ENCODE data around the gene PHACTR2.

PHACTR2 gene

DNA sequence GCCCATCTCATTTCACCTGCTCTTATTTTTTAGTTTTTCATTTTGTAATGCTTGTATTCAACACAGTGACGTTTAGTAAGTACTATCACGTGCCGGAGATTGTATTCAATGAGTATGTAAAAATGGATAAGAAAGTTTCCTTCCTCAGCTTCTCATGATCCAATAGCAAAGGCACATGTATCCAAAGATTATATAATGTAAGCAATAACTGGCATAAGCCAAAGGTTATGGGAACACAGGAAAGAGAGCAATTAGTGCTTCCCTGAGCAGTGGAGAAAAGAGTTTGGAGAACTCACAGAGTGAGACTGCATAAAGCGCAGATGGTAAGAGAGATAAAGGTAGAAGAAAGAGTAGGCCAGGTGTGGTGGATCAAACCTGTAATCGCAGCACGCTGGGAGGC is 143.6 kb downstream of the PHACTR2 start:
- H3K27me3 ChIP-seq (ENCODE audit: insufficient read depth, poor library complexity, severe bottlenecking) = no peaks in the 10 kb centered on the region
- no peak for DNase-seq (ENCODE audit: low read depth in 1 of 2, low spot score in 1 of 2)
- TF ChIP-seq, protein P1, sequence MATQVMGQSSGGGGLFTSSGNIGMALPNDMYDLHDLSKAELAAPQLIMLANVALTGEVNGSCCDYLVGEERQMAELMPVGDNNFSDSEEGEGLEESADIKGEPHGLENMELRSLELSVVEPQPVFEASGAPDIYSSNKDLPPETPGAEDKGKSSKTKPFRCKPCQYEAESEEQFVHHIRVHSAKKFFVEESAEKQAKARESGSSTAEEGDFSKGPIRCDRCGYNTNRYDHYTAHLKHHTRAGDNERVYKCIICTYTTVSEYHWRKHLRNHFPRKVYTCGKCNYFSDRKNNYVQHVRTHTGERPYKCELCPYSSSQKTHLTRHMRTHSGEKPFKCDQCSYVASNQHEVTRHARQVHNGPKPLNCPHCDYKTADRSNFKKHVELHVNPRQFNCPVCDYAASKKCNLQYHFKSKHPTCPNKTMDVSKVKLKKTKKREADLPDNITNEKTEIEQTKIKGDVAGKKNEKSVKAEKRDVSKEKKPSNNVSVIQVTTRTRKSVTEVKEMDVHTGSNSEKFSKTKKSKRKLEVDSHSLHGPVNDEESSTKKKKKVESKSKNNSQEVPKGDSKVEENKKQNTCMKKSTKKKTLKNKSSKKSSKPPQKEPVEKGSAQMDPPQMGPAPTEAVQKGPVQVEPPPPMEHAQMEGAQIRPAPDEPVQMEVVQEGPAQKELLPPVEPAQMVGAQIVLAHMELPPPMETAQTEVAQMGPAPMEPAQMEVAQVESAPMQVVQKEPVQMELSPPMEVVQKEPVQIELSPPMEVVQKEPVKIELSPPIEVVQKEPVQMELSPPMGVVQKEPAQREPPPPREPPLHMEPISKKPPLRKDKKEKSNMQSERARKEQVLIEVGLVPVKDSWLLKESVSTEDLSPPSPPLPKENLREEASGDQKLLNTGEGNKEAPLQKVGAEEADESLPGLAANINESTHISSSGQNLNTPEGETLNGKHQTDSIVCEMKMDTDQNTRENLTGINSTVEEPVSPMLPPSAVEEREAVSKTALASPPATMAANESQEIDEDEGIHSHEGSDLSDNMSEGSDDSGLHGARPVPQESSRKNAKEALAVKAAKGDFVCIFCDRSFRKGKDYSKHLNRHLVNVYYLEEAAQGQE (IDR thresholded peaks at IDR 0.05; ENCODE audit: insufficient replicate concordance, low read depth) = no peak
- TF ChIP-seq GABPA (IDR thresholded peaks at IDR 0.05; ENCODE audit: low read depth) = no peak
- TF ChIP-seq POLR2AphosphoS5 (IDR thresholded peaks at IDR 0.05; ENCODE audit: low read depth) = no peak
- TF ChIP-seq, protein P2, sequence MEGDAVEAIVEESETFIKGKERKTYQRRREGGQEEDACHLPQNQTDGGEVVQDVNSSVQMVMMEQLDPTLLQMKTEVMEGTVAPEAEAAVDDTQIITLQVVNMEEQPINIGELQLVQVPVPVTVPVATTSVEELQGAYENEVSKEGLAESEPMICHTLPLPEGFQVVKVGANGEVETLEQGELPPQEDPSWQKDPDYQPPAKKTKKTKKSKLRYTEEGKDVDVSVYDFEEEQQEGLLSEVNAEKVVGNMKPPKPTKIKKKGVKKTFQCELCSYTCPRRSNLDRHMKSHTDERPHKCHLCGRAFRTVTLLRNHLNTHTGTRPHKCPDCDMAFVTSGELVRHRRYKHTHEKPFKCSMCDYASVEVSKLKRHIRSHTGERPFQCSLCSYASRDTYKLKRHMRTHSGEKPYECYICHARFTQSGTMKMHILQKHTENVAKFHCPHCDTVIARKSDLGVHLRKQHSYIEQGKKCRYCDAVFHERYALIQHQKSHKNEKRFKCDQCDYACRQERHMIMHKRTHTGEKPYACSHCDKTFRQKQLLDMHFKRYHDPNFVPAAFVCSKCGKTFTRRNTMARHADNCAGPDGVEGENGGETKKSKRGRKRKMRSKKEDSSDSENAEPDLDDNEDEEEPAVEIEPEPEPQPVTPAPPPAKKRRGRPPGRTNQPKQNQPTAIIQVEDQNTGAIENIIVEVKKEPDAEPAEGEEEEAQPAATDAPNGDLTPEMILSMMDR (IDR thresholded peaks at IDR 0.05; ENCODE audit: insufficient read depth, low read length) = no peak
- TF ChIP-seq SPI1 (IDR thresholded peaks at IDR 0.05; ENCODE audit: borderline replicate concordance, low read depth) = no peak
- no peak overlapping the region for H3K27ac ChIP-seq (replicated peaks)
- no peak overlapping the region for H3K4me3 ChIP-seq (replicated peaks; ENCODE audit: insufficient read depth, low read length)

DNA sequence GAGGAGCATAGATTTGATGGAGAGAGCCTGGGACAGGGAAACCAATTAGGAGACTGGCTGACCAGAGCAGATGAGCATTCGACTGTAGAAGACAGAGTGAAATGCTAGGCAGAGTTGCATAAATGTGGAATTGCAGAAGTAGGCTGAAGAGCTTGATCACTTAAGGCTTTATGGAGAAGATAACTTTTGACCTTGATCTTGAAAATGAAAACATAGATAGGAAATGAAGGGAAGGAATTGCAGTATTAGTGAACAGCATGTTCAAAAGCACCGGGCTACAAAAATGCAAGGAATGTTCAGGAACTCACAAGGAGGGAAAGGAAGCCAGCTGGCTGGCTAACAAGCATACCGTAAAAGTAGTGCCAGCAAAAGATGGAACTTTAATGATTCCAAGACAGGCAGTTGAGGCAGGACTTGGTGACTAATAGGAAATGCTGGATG is 144.8 kb downstream of the PHACTR2 start:
- no peak overlapping the region for H3K27ac ChIP-seq (replicated peaks)
- H3K4me3 ChIP-seq (replicated peaks; ENCODE audit: insufficient read depth, low read length) = no peak overlapping the region
- no peaks in the 10 kb centered on the region for H3K27me3 ChIP-seq (ENCODE audit: insufficient read depth, poor library complexity, severe bottlenecking)
- TF ChIP-seq, protein P2 (IDR thresholded peaks at IDR 0.05; ENCODE audit: insufficient read depth, low read length) = no peak
- TF ChIP-seq, protein P1 (IDR thresholded peaks at IDR 0.05; ENCODE audit: insufficient replicate concordance, low read depth) = no peak
- TF ChIP-seq GABPA (IDR thresholded peaks at IDR 0.05; ENCODE audit: low read depth) = no peak
- TF ChIP-seq POLR2AphosphoS5 (IDR thresholded peaks at IDR 0.05; ENCODE audit: low read depth) = no peak
- TF ChIP-seq SPI1 (IDR thresholded peaks at IDR 0.05; ENCODE audit: borderline replicate concordance, low read depth) = no peak
- no peak for DNase-seq (ENCODE audit: low read depth in 1 of 2, low spot score in 1 of 2)

DNA sequence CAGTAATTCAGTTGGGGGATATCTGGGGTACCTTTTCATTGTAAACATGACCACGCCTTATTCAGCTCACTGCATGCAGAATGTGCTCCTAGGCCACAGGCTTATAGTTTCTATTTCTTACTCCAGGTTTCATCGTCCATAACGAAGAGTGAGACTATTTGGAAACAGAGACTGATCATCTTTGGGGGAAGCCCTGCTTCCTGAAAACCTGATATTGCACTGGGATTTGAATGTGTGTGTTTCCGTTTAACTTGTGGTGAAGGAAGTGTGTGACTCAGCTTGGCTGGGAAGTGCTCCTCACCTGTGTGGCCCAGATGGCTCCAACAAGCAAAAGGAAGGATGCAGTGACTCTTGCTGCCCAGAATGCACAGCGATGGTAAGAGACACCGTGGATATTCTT is 145.8 kb downstream of the PHACTR2 start:
- no peak for DNase-seq (ENCODE audit: low read depth in 1 of 2, low spot score in 1 of 2)
- H3K27ac ChIP-seq (replicated peaks) = no peak overlapping the region
- H3K4me3 ChIP-seq (replicated peaks; ENCODE audit: insufficient read depth, low read length) = no peak overlapping the region
- TF ChIP-seq POLR2AphosphoS5 (IDR thresholded peaks at IDR 0.05; ENCODE audit: low read depth) (no peak), GABPA (IDR thresholded peaks at IDR 0.05; ENCODE audit: low read depth) (no peak), SPI1 (IDR thresholded peaks at IDR 0.05; ENCODE audit: borderline replicate concordance, low read depth) (no peak)
- TF ChIP-seq, protein P1 (IDR thresholded peaks at IDR 0.05; ENCODE audit: insufficient replicate concordance, low read depth) = no peak
- TF ChIP-seq, protein P2 (IDR thresholded peaks at IDR 0.05; ENCODE audit: insufficient read depth, low read length) = no peak
- no peaks in the 10 kb centered on the region for H3K27me3 ChIP-seq (ENCODE audit: insufficient read depth, poor library complexity, severe bottlenecking)

All from HL-60 (cell line).